NCI-H1092 (cell line): ENCODE measurements around the gene ATP7B.

ENCODE experiments used
- DNase-seq: peaks from one replicate; lab custom pipeline; 2025; lab: John Stamatoyannopoulos, UW

The ATP7B gene

GRCh38 chr13:51950722-51951121, 60.5 kb downstream of the ATP7B start:
- no peak for DNase-seq

- no peak for DNase-seq
Observed at GRCh38 chr13:51946163-51946669, 65.0 kb downstream of the ATP7B start.

GRCh38 chr13:51945149-51945548, 66.1 kb downstream of the ATP7B start:
- no peak for DNase-seq

GRCh38 chr13:51944428-51944827, 66.8 kb downstream of the ATP7B start:
- DNase-seq: no peak

- no peak for DNase-seq
Observed at GRCh38 chr13:51943721-51944120, 67.5 kb downstream of the ATP7B start.

- no peak for DNase-seq
Observed at GRCh38 chr13:51942189-51942588, 69.1 kb downstream of the ATP7B start.

- DNase-seq: no peak
Observed at GRCh38 chr13:51938454-51938853, 72.8 kb downstream of the ATP7B start.

GRCh38 chr13:51937320-51938290, 73.6 kb downstream of the ATP7B start:
- no peak for DNase-seq

- no peak for DNase-seq
Observed at GRCh38 chr13:51935326-51936171, 75.7 kb downstream of the ATP7B start.

GRCh38 chr13:51934461-51935087, 76.7 kb downstream of the ATP7B start:
- no peak for DNase-seq

- no peak for DNase-seq
Observed at GRCh38 chr13:51933466-51934058, 77.7 kb downstream of the ATP7B start.

GRCh38 chr13:51932231-51932630, 79.0 kb downstream of the ATP7B start:
- DNase-seq: no peak

GRCh38 chr13:51931606-51932005, 79.6 kb downstream of the ATP7B start:
- DNase-seq: no peak

GRCh38 chr13:51929699-51930098, 81.6 kb downstream of the ATP7B start:
- no peak for DNase-seq

GRCh38 chr13:51928231-51928630, 83.0 kb downstream of the ATP7B start:
- no peak for DNase-seq

GRCh38 chr13:51927129-51927528, 84.1 kb downstream of the ATP7B start:
- DNase-seq: no peak

GRCh38 chr13:51926528-51926885, 84.7 kb downstream of the ATP7B start:
- DNase-seq: no peak

GRCh38 chr13:51925865-51926527, 85.3 kb downstream of the ATP7B start:
- DNase-seq: no peak

GRCh38 chr13:51924756-51925544, 86.3 kb downstream of the ATP7B start:
- no peak for DNase-seq

GRCh38 chr13:51923983-51924539, 87.2 kb downstream of the ATP7B start:
- no peak for DNase-seq
